GM20000 (cell line): ENCODE measurements around the gene CHID1.
A peak's percentile ranks its signal among the peaks of the same experiment; 100 is the strongest.

Experiments
- DNase-seq: peaks from one replicate; pipeline ENCODE4 v3.0.0; 2012; ENCODE audit warnings: low spot score
- CTCF ChIP-seq: IDR thresholded peaks from 2 replicates; pipeline ENCODE4 v1.5.1; 2012; ENCODE audit warnings: mild to moderate bottlenecking, control low read depth; ENCODE audit errors: extremely low read depth, missing control alignments

CHID1 gene

GRCh38 chr11:914747-915501, 4.3 kb upstream of the CHID1 start:
- DNase-seq, result no peak
- TF ChIP-seq CTCF, result no peak

- TF ChIP-seq CTCF, result no peak
- DNase-seq, result no peak
Observed at GRCh38 chr11:914204-914603, 3.6 kb upstream of the CHID1 start.

- TF ChIP-seq CTCF, result no peak
- no peak for DNase-seq
Observed at GRCh38 chr11:913043-913442, 2.4 kb upstream of the CHID1 start.

- DNase-seq, result no peak
- no peak for TF ChIP-seq CTCF
Observed at GRCh38 chr11:912266-912665, 1.7 kb upstream of the CHID1 start.

DNA sequence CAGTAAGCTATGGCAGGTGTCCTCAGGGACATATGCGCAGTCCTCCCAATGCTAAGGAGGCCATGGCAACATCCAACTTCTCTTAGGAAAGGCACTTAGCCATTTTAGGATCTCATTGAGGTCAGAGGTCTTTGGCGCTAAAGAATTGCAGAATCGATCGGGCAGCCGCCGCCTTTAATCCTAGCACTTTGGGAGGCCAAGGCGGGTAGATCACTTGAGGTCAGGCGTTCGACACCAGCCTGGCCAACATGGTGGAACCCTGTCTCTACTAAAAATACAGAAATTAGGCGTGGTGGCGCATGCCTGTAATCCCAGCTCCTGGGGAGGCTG, 1.2 kb upstream of the CHID1 start:
- no peak for DNase-seq
- TF ChIP-seq CTCF, result no peak

DNA sequence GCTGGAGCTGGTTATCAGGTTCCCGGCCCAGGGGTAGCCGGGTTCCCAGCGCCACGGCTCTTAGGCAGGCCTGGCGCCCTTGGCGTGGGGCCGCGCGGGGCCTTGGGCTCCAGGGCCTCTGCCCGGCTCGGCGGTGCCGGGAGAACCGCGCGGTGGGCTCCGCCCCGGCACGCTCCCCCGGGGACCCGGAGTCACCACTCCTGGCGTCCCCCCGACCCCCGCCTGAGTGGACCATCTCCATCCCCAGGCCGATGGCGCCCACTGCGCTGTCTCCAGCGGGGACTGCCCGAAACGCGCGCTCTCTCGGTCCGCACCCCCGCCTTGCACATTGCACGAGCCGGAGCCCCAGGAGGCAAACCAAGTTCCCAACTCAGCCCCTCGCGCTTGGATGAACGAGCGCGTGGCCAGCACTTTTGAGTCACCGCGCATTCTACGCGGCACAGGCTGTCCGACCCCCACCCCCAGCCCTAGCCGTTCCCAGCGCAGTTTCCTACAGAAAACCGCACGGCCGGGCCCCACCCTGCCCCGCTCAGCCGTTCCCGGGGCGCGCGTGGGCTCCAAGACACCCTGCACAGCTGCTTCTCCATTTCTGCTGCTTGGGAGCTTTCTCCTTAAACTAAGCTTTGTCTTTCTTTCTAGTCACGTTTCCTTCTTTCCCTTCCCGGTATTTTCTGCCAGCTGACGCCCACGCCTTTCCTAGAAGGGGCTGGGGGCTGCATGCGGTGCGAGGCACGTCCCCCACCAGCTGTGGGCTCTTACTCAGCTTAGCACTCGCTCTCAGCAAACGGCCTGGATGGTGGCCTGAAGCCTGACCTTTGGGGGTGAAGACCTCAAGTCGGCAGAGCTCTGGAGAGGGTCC, 650 bp upstream of the CHID1 start:
- peak; percentile 67 for DNase-seq

More for the DNA sequence above, 650 bp upstream of the CHID1 start:
- TF ChIP-seq CTCF, result no peak
